ENCODE results near the gene HLA-DPA1.

Gene HLA-DPA1

GRCh38 chr6:33061987-33062386 is 11.5 kb downstream of the HLA-DPA1 start:
- DNase-seq: no peak

GRCh38 chr6:33057222-33058150 is 16.0 kb downstream of the HLA-DPA1 start:
- DNase-seq: no peak

DNA sequence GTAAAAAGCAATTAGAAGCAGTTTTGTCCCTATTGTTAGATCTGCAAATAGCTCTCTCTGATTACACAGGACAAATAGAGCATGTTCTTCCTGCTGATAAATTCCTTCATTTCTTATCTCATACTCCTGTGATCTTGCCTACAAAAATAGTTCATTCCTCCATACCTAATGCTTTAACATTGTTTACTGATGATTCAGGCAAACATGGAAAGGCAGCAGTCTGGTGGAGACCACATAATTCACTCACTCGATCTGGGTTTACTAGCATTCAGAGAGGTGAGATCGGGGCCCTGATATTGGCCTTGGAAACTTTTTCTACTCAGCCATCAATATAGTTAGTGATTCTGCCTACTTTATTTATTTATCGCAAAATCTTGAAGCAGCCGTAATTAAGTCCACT is 20.2 kb downstream of the HLA-DPA1 start:
- no peak for DNase-seq

DNA sequence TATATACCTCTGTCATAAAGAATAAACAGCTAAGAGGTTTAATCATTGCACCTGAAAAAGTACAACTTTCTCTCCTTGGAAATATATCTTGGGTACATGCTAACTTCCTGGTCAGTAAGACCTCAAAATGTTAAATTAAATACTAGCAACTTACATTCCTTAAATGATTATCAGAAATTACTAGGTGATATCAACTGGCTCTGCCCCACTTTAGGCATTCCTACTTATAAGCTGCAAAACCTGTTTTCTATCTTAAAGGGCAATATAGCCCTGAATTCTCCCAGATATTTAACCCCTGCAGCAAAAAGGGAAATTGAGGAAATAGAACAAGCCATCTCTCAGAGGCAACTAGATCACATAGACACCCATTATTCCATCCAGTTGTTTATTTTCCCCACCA is 20.8 kb downstream of the HLA-DPA1 start:
- no peak for DNase-seq

DNA sequence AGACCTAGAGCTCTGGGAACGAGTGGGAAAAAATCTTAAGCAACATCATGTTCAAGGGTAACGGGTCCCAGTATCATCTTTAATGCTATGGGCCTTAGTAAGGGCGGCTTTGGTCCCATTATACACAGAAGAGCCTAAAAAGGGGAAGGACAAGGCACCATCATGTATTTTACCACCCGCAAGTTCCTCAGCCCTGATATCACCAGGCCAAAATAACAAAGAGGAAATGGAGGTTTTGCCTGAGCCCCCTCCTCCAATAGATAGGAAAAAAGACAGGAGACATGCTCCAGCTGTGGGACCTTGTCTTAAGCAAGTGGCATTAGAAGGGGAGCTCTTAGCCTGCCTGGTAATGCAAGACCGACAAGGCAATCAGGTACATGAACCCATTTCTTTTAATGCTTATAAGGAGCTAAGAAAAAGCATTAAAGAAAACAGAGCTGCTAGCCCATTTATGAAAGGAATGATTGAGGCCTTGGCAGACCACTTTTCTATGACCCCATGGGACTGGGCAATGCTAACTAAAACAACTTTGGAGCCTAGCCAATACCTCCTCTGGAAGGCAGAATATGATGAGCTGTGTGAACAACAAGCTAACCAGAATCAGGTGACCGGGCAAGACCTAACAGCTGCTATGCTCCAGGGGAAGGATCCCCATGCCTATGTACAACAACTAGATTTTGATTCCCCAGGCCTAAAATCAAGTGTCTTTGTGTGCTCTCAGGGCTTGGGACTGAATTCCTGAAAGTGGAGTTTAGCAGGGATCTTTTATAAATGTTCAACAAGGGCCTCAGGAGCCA is 23.2 kb downstream of the HLA-DPA1 start:
- no peak for DNase-seq

DNA sequence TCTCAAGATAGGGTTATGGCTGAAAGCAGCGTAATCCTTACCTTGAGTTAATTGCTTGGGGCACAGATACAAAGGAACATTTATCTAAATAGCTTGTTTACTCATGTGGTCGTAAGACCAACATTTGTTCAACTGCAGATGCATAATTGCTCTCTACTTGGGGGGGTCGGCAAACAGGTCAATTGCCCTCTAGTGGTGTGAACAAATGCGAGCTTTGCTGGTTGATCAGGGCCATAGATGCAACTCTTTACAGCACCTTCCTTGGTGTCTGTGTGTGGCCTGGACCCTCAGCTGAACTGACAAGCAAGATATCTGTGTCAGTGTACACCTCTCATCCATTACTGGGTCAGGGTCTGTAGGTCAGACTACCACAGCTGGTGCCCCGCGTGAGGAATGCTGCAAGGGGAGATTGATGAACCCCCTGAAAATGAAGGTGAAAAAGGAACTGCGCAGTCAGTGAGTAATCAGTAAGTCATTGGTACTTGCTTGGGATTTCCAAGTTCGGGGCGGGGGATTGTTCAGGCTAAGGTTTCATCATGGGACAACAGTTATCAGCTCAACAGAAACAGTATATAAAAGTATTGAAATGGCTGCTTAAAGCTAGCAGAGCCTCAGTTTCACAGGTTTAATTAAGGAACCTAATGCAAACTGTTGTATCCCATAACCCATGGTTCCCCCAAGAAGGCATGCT is 24.0 kb downstream of the HLA-DPA1 start:
- DNase-seq: no peak

DNA sequence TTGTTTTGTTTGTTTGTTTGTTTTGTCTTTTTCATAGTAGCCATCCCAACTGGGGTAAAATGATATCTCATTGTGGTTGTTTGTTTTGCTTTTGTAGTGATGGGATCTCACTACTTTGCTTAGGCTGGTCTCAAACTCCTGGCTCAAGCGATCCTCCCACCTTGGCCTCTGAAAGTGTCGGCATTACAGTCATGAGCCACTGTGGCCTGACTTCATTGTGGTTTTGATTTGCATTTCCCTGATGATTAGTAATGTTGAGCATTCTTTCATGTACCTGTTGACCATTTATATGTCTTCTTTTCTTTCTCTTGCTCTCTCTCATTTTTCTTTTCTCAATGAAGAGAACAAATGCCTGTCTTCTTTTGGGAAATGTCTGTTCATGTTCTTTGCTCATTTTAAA is 33.3 kb downstream of the HLA-DPA1 start:
- no peak for DNase-seq

GRCh38 chr6:33036535-33036934 is 36.9 kb downstream of the HLA-DPA1 start:
- no peak for DNase-seq

- DNase-seq: no peak
Observed at GRCh38 chr6:33034554-33034953, 38.9 kb downstream of the HLA-DPA1 start.

DNA sequence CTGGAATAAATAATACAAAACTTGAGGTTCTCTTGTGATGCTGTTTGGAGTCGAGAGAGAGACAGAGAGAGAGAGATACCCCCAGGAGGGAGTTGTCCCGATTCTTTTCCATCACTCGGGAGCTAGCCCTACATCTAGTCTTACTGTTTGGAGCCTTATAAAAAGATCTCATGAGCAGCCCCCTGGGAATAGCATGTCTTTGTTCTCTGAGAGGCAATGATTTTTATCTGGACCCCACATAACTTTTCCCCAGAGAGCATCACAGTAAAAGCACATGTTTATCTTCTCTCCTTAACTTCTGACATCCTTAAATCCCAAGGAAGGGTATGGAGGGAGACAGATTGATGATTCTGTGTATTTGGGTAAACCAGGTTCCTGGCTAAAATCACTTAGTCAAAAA is 43.2 kb downstream of the HLA-DPA1 start:
- DNase-seq: no peak

DNA sequence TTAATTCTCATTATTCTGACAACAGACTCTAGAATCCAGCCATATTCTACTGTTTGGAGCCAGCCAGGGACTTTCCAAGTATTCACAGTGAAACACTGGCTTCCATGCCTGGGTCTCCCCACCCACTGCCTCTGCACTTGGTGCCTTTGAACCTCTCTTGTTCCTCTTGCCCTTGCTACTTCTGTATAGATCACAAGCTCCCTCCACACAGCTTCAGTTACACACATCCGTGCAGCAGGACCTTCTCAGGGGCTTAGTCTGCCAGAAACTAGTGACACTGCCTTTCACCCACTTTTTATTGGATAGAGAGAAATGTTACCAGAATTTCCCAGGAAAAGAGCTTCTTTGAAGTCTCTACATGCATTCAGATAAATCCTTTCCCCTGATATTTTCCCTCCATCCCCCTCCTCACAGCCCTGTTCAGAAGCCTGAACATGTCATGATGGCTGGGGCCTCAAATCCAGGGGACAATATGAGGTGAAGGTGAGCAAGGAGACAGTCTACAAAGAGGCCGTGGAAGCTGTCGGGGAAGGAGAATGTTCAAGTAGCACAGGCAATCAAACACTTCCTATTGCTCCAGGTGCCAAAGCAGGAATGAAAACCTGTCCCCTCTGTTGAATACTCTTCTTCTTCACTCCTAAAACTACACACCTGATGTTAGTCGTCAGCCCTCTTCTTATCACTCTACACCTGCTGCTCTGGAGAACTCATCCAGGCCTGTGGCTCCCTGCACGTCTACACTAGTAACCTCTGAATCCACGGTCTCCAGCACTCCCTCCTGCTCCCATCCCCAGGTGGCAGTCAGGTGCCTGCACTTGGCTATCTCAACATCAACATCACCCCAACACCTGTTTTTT is 43.9 kb downstream of the HLA-DPA1 start:
- DNase-seq: no peak

GRCh38 chr6:33028220-33028849 is 45.1 kb downstream of the HLA-DPA1 start:
- no peak for DNase-seq

DNA sequence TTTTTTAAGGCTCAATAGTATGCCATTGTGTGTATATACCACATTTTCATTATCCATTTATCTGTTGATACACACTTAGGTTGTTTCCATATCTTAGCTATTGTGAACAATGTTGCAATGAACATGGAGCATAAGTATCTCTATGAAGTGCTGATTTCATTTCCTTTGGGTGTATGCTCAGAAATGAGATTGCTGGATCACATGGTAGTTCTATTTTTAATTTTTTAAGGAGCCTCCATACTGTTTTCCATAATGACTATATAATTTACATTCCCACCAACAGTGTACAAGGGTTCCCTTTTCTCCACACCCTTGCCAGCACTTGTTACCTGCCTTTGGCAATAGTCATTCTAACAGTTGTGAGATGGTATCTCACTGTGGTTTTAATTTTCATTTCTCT is 48.9 kb downstream of the HLA-DPA1 start:
- DNase-seq: no peak

DNA sequence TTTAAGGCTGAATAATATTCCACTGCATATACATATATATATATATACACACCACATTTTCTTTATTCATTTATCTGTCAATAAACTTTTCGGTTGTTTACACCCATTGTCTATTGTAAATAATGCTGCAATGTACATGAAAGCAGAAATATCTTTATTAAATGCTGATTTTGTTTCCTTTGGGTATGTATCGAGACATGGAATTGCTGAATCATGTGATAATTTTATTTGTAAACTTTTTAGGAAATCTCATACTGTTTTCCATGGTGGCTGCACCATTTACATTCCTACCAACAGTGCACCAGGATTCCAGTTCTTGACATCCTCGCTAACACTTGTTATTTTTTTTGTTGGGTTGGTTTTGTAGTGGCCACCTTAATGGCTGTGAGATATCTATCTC is 49.9 kb downstream of the HLA-DPA1 start:
- no peak for DNase-seq

DNA sequence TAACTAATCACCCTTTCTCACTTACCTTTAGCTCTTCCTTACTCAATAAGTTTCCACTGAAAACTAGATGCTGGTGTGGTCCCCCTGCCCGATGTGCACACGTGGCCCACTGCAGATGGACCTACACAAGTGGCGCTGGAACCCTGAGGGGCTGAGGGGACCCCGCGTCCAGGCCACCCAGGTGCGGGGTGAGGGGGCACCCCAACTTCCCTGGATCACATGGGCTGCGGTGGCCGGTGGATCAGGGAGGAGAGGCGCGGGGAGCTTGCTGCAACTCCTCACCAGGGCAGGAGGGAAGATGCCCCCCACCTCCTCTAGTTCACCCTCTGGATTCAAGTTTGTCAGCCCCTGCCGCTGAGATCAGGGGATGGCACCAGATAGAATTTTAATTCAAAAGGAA is 51.5 kb downstream of the HLA-DPA1 start:
- no peak for DNase-seq

DNA sequence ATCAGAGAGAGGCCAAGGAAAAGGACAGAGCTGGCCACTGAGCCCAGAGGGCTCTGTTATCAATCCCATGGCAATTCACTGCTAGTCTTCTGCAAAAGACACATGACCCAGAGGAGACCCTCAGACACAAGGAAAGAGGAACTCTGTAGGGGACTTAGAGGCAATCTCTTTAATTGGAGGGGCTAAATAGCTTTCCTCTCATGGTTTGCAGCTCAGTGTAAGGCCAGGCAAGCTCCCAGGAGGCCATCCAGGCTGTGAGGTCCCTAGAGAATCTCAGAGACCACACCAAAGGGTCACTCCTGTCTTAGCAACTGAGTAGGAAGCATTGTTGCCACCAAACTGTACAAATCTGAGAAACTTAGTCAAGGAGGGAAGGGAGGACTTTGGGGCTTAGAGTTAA is 54.1 kb downstream of the HLA-DPA1 start:
- DNase-seq: no peak

DNA sequence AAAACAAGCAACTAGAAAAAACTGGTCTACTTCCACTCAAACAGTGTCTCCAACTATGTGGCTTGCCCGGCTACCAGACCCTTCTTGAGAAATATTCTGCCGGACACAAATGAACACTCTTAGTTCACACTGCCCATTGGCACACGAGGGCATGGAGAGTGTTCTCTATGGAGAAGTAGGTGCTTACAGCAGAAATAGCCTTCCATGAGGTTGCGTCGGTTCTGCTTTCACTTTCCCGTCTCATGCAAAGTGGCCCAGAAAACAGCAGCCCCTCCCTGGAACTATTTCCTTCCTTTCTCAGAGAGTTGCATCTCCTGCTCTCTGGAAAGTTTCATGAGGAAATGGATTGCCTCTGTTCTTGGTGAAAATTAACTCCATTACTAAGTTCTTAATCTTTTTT is 54.5 kb downstream of the HLA-DPA1 start:
- no peak for DNase-seq

GRCh38 chr6:33018418-33018817 is 55.0 kb downstream of the HLA-DPA1 start:
- no peak for DNase-seq

GRCh38 chr6:33017694-33018353 is 55.6 kb downstream of the HLA-DPA1 start:
- no peak for DNase-seq

DNA sequence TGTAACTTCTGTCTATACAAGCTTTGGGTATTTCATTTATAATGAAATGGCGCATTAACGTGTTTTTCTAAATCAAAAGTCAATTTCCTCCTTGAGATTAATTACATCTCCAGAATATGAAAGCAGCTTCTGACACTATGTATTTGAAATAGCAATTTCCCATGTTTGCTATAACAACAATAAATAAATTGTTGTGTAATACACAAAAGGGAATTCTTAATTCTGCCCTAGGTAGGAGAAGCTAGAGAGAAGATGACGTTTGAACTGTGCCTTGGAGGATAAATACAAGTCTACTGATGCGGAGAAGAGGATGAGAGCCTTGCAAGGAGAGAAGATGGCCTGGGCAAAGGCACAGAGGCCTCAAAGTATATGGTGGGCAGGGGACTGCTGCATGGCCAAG is 56.4 kb downstream of the HLA-DPA1 start:
- no peak for DNase-seq

DNA sequence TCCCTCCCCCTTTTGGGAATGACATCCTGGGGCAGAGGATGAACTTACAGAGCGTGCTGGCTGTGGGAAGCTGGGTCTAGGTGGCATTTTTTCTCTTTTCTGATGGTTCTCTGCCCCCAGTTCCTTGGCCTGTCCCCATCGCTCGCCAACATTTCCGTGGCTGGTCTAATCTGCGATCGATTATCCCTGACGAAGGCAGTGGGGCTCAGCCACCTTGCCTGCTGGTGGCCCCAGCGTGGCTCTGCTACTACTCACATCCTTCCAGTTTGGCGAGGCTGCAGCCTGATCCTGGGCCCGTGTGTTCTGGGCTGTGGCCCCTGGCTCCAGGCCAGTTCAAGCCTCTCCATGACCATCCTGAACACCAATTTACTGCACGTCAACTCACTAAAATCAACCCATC is 57.7 kb downstream of the HLA-DPA1 start:
- DNase-seq: no peak
